ENCODE results near the gene CLEC11A.

CLEC11A gene

GRCh38 chr19:50723735-50724521 is 764 bp downstream of the CLEC11A start:
- Histone ChIP-seq H3K27ac (ENCODE audit: low read length, poor library complexity, severe bottlenecking) (no peak overlapping the region), H3K9ac (ENCODE audit: low read length) (peak overlapping the region; percentile 88), H3K36me3 (ENCODE audit: control insufficient read depth in 1 of 2, insufficient read depth in 2 of 2, low read depth in 1 of 2, low read length in 2 of 2) (peaks cover 0 to 7% of the 10 kb centered on the region in 2 experiments), H2AK5ac (ENCODE audit: low read length, severe bottlenecking) (no peak overlapping the region), H3K4ac (ENCODE audit: low read depth in 1 of 2, low read length in 2 of 2) (no peak overlapping the region), H3K4me3 (ENCODE audit: insufficient read depth in 1 of 2, low read depth in 1 of 2, low read length in 2 of 2) (peak overlapping the region; percentile 31 to 92), H3K18ac (ENCODE audit: low read depth in 1 of 2, low read length in 2 of 2) (no peak overlapping the region), H4K91ac (ENCODE audit: low read length) (peak overlapping the region; percentile 40), H3K27me3 (ENCODE audit: control insufficient read depth in 1 of 2, insufficient read depth in 1 of 2, low read length in 2 of 2) (no peaks in the 10 kb centered on the region), H2BK120ac (ENCODE audit: low read depth, low read length) (no peak overlapping the region), H2BK12ac (ENCODE audit: low read length in 2 of 2) (no peak overlapping the region), H3K14ac (ENCODE audit: low read length in 2 of 2) (no peak overlapping the region), H3K9me3 (ENCODE audit: control insufficient read depth, low read length) (no peaks in the 10 kb centered on the region), H2AFZ (ENCODE audit: low read depth, low read length) (no peak overlapping the region), H3K23ac (ENCODE audit: low read length in 2 of 2) (no peak overlapping the region), H4K8ac (ENCODE audit: low read length) (no peak overlapping the region), H3K4me1 (ENCODE audit: control insufficient read depth, insufficient read depth, low read depth, low read length) (peaks cover 1% of the 10 kb centered on the region), H2BK15ac (ENCODE audit: low read depth, poor library complexity, severe bottlenecking) (no peak overlapping the region), H3K79me1 (replicated peaks; ENCODE audit: low read length, poor library complexity, severe bottlenecking) (no peaks in the 10 kb centered on the region), H2BK5ac (ENCODE audit: low read depth, low read length, poor library complexity, severe bottlenecking) (no peak overlapping the region), H3K4me2 (ENCODE audit: low read length, poor library complexity, severe bottlenecking) (no peak overlapping the region)
- WGBS, result 39% methylated on average over 27 of the region's 31 CpGs
- no peak for DNase-seq

DNA sequence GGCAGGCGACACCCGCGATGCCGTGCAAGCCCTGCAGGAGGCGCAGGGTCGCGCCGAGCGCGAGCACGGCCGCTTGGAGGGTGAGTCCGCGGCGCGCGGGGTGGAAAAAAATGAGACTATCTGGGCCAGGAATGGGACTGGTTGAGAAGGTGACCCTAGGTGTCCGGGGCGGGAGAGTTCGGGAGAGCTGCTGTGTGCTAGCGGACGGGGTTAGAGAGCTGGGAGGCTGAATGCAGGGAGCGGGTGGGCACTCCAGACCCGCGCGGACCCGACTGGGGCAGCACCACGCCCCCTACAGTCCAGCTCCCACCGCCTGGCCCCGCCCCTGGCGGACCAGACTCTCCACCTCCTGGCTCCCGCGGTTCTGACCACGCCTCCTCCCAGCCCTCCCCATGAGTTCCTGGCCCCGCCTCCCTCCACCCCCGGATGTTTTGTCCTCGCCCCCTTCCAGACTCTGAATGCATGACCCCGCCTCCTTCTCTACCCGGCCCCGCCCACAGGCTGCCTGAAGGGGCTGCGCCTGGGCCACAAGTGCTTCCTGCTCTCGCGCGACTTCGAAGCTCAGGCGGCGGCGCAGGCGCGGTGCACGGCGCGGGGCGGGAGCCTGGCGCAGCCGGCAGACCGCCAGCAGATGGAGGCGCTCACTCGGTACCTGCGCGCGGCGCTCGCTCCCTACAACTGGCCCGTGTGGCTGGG is 1.5 kb downstream of the CLEC11A start:
- H3K4ac ChIP-seq (ENCODE audit: low read depth in 1 of 2, low read length in 2 of 2), result no peak overlapping the region
- H3K79me1 ChIP-seq (replicated peaks; ENCODE audit: low read length, poor library complexity, severe bottlenecking), result no peaks in the 10 kb centered on the region
- peak overlapping the region; percentile 40 for H4K91ac ChIP-seq (ENCODE audit: low read length)
- no peak overlapping the region for H2BK15ac ChIP-seq (ENCODE audit: low read depth, poor library complexity, severe bottlenecking)
- peak overlapping the region; percentile 94 for H3K9ac ChIP-seq (ENCODE audit: low read length)
- H3K4me3 ChIP-seq (ENCODE audit: insufficient read depth in 1 of 2, low read depth in 1 of 2, low read length in 2 of 2), result peak overlapping the region; percentile 31 to 92
- no peak overlapping the region for H3K18ac ChIP-seq (ENCODE audit: low read depth in 1 of 2, low read length in 2 of 2)
- H2AFZ ChIP-seq (ENCODE audit: low read depth, low read length), result peak overlapping the region; percentile 70
- no peaks in the 10 kb centered on the region for H3K9me3 ChIP-seq (ENCODE audit: control insufficient read depth, low read length)
- H3K4me1 ChIP-seq (ENCODE audit: control insufficient read depth, insufficient read depth, low read depth, low read length), result peaks cover 1% of the 10 kb centered on the region
- DNase-seq, result peak; percentile 77
- H3K36me3 ChIP-seq (ENCODE audit: control insufficient read depth in 1 of 2, insufficient read depth in 2 of 2, low read depth in 1 of 2, low read length in 2 of 2), result peaks cover 0 to 7% of the 10 kb centered on the region in 2 experiments
- H3K14ac ChIP-seq (ENCODE audit: low read length in 2 of 2), result no peak overlapping the region
- no peak overlapping the region for H3K27ac ChIP-seq (ENCODE audit: low read length, poor library complexity, severe bottlenecking)
- WGBS, result 38% methylated on average over 44 of the region's 65 CpGs
- no peak overlapping the region for H2AK5ac ChIP-seq (ENCODE audit: low read length, severe bottlenecking)
- no peak overlapping the region for H2BK5ac ChIP-seq (ENCODE audit: low read depth, low read length, poor library complexity, severe bottlenecking)
- H2BK12ac ChIP-seq (ENCODE audit: low read length in 2 of 2), result no peak overlapping the region
- peak overlapping the region; percentile 39 for H4K8ac ChIP-seq (ENCODE audit: low read length)
- no peak overlapping the region for H3K23ac ChIP-seq (ENCODE audit: low read length in 2 of 2)
- H2BK120ac ChIP-seq (ENCODE audit: low read depth, low read length), result no peak overlapping the region
- no peak overlapping the region for H3K4me2 ChIP-seq (ENCODE audit: low read length, poor library complexity, severe bottlenecking)
- H3K27me3 ChIP-seq (ENCODE audit: control insufficient read depth in 1 of 2, insufficient read depth in 1 of 2, low read length in 2 of 2), result no peaks in the 10 kb centered on the region

GRCh38 chr19:50725218-50725910 is 2.2 kb downstream of the CLEC11A start:
- H2BK5ac ChIP-seq (ENCODE audit: low read depth, low read length, poor library complexity, severe bottlenecking), result no peak overlapping the region
- H2BK12ac ChIP-seq (ENCODE audit: low read length in 2 of 2), result no peak overlapping the region
- no peaks in the 10 kb centered on the region for H3K79me1 ChIP-seq (replicated peaks; ENCODE audit: low read length, poor library complexity, severe bottlenecking)
- peak overlapping the region; percentile 70 for H2AFZ ChIP-seq (ENCODE audit: low read depth, low read length)
- WGBS, result 33% methylated on average over 52 of the region's 52 CpGs
- no peak for DNase-seq
- no peak overlapping the region for H3K18ac ChIP-seq (ENCODE audit: low read depth in 1 of 2, low read length in 2 of 2)
- no peaks in the 10 kb centered on the region for H3K27me3 ChIP-seq (ENCODE audit: control insufficient read depth in 1 of 2, insufficient read depth in 1 of 2, low read length in 2 of 2)
- no peak overlapping the region for H3K23ac ChIP-seq (ENCODE audit: low read length in 2 of 2)
- H3K4me3 ChIP-seq (ENCODE audit: insufficient read depth in 1 of 2, low read depth in 1 of 2, low read length in 2 of 2), result peak overlapping the region in 1 of 2 experiments; percentile 92
- H3K4ac ChIP-seq (ENCODE audit: low read depth in 1 of 2, low read length in 2 of 2), result no peak overlapping the region
- H3K27ac ChIP-seq (ENCODE audit: low read length, poor library complexity, severe bottlenecking), result no peak overlapping the region
- H4K8ac ChIP-seq (ENCODE audit: low read length), result peak overlapping the region; percentile 39
- no peak overlapping the region for H3K4me2 ChIP-seq (ENCODE audit: low read length, poor library complexity, severe bottlenecking)
- H3K4me1 ChIP-seq (ENCODE audit: control insufficient read depth, insufficient read depth, low read depth, low read length), result peaks cover 1% of the 10 kb centered on the region
- H2BK15ac ChIP-seq (ENCODE audit: low read depth, poor library complexity, severe bottlenecking), result no peak overlapping the region
- H3K9me3 ChIP-seq (ENCODE audit: control insufficient read depth, low read length), result no peaks in the 10 kb centered on the region
- H4K91ac ChIP-seq (ENCODE audit: low read length), result peak overlapping the region; percentile 35
- H2AK5ac ChIP-seq (ENCODE audit: low read length, severe bottlenecking), result no peak overlapping the region
- peak overlapping the region; percentile 94 for H3K9ac ChIP-seq (ENCODE audit: low read length)
- H3K36me3 ChIP-seq (ENCODE audit: control insufficient read depth in 1 of 2, insufficient read depth in 2 of 2, low read depth in 1 of 2, low read length in 2 of 2), result peaks cover 0 to 7% of the 10 kb centered on the region in 2 experiments
- no peak overlapping the region for H3K14ac ChIP-seq (ENCODE audit: low read length in 2 of 2)
- H2BK120ac ChIP-seq (ENCODE audit: low read depth, low read length), result no peak overlapping the region

GRCh38 chr19:50725911-50726230 is 2.7 kb downstream of the CLEC11A start:
- Histone ChIP-seq H3K79me1 (replicated peaks; ENCODE audit: low read length, poor library complexity, severe bottlenecking) (no peaks in the 10 kb centered on the region), H2AK5ac (ENCODE audit: low read length, severe bottlenecking) (no peak overlapping the region), H3K9me3 (ENCODE audit: control insufficient read depth, low read length) (no peaks in the 10 kb centered on the region), H3K9ac (ENCODE audit: low read length) (peak overlapping the region; percentile 94), H3K4me2 (ENCODE audit: low read length, poor library complexity, severe bottlenecking) (no peak overlapping the region), H4K91ac (ENCODE audit: low read length) (no peak overlapping the region), H2BK15ac (ENCODE audit: low read depth, poor library complexity, severe bottlenecking) (no peak overlapping the region), H3K14ac (ENCODE audit: low read length in 2 of 2) (no peak overlapping the region), H2AFZ (ENCODE audit: low read depth, low read length) (no peak overlapping the region), H3K36me3 (ENCODE audit: control insufficient read depth in 1 of 2, insufficient read depth in 2 of 2, low read depth in 1 of 2, low read length in 2 of 2) (peaks cover 0 to 7% of the 10 kb centered on the region in 2 experiments), H3K27me3 (ENCODE audit: control insufficient read depth in 1 of 2, insufficient read depth in 1 of 2, low read length in 2 of 2) (no peaks in the 10 kb centered on the region), H3K27ac (ENCODE audit: low read length, poor library complexity, severe bottlenecking) (no peak overlapping the region), H3K23ac (ENCODE audit: low read length in 2 of 2) (no peak overlapping the region), H2BK5ac (ENCODE audit: low read depth, low read length, poor library complexity, severe bottlenecking) (no peak overlapping the region), H3K18ac (ENCODE audit: low read depth in 1 of 2, low read length in 2 of 2) (no peak overlapping the region), H4K8ac (ENCODE audit: low read length) (no peak overlapping the region), H3K4ac (ENCODE audit: low read depth in 1 of 2, low read length in 2 of 2) (no peak overlapping the region), H2BK12ac (ENCODE audit: low read length in 2 of 2) (no peak overlapping the region), H3K4me3 (ENCODE audit: insufficient read depth in 1 of 2, low read depth in 1 of 2, low read length in 2 of 2) (peak overlapping the region in 1 of 2 experiments; percentile 92), H3K4me1 (ENCODE audit: control insufficient read depth, insufficient read depth, low read depth, low read length) (peaks cover 1% of the 10 kb centered on the region), H2BK120ac (ENCODE audit: low read depth, low read length) (no peak overlapping the region)
- no peak for DNase-seq
- WGBS, result 84% methylated on average over 7 of the region's 9 CpGs
